ENCODE data around the gene DOCK2.
"Not testable (repeated sequence)": the region's sequence is repeated elsewhere in the genome, so short reads cannot be mapped to it uniquely, and the experiment has no call there.

DOCK2 gene

DNA sequence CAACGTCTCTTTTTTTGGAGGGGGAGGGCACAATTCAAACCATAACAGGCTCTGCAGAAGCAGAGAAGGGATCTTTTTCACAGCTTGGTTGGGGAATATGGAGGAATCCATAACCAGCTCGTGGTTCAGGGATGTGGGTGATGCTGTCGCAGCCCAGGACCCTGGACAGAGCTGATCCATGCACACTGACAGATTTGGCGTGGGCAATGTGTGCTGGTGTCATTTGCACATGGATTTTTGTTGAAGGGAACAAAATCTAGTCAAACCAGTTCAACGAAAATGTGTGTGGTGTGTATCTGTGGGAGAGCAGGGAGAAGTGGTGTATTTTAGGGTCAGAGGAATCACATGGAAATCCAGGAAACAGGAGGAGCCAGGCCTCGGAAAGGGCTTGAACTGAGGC, 4.2 kb downstream of the DOCK2 start:
- DNase-seq = no peak

- no peak for DNase-seq
These were observed 9.8 kb downstream of the DOCK2 start for GRCh38 chr5:169646856-169647255.

- no peak for DNase-seq
These were observed 10.5 kb downstream of the DOCK2 start for GRCh38 chr5:169647566-169647965.

GRCh38 chr5:169648725-169649310, 11.7 kb downstream of the DOCK2 start:
- no peak for DNase-seq

DNA sequence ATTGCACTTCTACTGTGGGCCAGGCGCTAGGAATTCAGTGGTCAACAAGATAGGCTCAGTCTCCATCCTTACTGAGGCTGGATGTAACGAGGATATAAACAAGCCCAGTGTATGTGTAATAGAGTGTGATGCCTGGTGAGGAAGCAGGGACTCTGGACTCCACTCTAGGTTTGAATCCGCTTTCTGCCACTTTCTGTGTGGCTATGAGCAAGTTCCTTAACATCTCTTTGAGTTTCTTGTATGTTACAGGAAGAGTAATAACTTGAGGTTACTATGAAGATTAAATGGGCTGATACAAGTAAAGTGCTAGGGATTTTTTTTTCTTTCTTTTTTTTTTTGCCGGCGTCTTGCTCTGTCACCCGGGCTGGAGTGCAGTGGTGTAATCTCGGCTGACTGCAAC, 12.4 kb downstream of the DOCK2 start:
- DNase-seq = no peak

DNA sequence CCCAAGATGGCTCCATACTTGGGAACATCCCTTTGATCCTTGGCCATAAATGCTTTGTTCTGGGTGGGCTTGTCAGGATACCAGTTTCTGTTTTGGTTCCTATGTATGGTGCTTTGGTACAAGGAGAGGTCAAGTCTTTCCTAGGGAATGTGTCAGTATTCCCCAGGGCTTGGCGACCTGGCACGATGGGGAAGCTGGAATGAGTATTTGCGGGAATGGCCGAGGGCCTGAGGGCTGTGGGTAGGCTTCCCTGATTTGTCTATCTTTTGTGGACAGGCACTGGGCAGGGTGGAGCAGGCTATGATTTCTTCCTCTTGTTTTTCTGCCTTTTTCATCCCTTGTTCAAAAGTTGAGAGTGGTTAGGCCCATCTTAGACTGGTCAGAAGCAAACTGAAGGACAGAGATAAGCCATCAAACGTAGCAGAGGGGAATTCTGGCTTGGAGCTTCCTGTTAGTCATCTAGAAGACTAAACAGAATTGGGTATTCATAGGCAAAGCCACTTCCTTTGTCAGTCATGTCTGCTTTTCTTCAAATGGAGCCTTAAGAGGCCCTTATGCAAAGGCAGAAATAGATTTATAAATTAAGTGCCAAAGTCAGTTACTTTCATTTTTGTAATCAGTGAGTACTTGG, 13.7 kb downstream of the DOCK2 start:
- no peak for DNase-seq

- no peak for DNase-seq
These were observed 14.5 kb downstream of the DOCK2 start for GRCh38 chr5:169651526-169651925.

DNA sequence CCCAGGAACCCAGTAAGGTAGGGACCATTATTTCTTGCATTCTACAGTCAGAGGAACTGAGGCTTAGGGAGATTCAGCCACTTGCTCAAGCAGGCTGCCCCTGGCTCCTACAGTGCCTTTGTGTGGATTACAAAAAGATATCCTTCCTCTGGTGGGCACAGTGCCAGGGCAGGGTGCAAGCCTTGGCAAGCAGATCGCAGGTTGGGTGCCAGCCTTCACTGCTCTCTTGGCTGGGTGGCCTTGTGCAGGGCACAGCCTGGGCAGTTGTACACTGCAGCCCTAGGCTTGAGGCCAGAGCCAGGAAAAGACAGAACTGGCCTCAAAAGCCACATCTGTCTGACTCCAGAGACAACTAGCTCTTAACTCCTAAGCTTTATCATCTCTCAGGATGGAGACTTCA, 15.0 kb downstream of the DOCK2 start:
- DNase-seq = no peak

DNA sequence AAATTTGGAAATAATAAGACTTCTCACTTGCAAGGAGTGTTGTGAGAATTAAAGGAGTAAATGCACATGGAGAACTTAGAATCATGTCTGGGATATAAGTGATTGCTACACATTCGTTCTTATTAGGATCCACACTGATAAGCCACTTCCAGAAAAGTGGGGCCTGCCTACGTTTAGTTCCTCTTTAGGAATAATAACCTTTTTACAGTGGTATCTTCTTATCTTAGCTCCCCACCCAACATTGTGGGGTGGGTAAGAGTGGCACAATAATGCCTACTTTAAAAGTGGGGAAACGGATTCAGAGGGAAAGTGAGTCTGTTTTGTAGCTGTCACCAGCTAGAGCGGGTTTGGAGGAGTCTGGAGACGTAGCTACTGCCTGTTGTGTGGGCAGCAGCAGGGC, 16.0 kb downstream of the DOCK2 start:
- DNase-seq = no peak

DNA sequence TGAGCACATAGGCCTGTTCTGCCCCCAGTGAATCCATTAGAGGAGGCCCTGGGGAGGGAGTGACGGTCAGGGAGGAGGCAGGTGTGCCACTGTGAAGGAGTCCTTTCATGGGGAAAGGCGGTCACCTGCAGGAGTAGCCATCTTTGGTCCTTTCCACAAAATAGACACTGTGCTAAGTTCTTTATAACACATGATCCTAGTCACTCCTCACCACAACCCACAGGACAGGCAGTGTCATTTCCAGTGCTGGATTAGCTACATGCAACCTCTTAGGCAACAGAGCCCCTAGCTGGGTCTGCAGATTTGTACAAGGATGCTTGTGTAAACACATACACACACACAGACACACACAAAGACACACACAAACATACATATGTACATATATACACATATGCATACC, 18.3 kb downstream of the DOCK2 start:
- no peak for DNase-seq

DNA sequence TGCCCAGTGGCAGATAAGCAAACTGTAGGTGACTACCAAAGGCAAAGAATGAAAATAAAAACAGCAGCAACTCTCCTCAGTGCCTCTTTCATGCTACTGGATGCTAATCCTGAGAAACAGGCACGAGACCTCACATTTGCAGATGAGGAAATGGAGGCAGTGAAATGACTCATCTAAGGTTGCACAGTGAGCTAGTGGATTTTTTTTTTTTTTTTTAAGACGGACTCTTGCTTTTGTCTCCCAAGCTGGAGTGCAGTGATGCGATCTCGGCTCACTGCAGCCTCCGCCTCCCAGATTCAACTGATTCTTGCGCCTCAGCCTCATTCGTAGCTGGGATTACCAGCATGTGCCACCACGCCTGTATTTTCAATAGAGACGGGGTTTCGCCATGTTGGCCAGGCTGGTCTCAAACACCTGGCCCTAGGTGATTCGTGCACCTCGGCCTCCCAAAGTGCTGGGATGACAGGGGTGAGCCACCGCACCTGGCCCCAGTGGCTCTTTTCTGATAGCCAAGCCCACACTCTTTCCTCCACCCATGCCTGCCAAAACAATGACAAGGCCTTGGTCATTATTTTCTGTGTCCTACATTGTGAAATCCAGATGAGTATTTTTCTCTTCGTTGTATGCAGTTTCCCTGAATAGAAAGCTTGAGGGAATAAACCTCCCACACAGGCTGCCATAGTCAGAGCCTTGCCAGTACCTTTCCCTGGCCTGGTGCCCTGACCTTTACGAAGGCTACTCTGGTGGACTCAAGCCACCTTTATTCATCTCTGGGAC, 19.2 kb downstream of the DOCK2 start:
- no peak for DNase-seq

DNA sequence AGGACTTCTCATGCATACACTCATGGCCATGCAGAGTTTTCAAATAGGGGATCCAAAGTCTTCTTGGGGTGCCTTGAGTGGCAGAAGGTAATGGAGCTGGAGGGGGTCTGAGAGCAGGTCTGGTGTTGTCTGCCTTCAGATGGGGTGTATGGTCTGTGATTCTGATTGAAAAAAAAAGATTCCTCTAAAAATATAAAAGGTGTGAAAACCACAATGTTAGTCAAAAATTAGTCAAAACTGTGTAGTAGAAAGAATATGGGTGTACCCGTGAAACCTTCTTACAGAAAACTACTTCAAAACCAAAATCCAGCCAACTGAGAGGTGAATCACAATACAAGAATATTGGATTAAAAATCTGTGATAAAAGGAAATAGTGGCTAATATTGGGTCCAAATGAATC, 20.1 kb downstream of the DOCK2 start:
- no peak for DNase-seq

GRCh38 chr5:169662451-169662850, 25.4 kb downstream of the DOCK2 start:
- not testable (repeated sequence) for DNase-seq

DNA sequence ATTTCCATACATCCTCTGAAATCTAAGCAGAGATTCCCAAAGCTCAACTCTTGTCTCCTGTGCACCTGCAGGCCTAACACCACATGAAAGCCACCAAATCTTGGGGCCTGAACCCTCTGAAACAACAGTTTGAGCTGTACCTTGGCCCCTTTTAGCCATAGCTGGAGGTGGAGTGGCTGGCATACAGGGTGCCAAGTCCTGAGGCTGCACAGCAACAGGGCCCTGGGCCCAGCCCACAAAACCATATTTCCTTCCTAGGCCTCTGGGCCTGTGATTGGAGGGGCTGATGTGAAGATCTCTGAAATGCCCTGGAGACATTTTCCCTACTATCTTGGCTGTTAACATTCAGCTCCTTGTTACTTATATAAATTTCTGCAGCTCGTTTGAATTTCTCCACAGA, 26.5 kb downstream of the DOCK2 start:
- no peak for DNase-seq

GRCh38 chr5:169666365-169666764, 29.3 kb downstream of the DOCK2 start:
- no peak for DNase-seq

- DNase-seq = peak; percentile 8
These were observed 31.0 kb downstream of the DOCK2 start for GRCh38 chr5:169667896-169668674.

DNA sequence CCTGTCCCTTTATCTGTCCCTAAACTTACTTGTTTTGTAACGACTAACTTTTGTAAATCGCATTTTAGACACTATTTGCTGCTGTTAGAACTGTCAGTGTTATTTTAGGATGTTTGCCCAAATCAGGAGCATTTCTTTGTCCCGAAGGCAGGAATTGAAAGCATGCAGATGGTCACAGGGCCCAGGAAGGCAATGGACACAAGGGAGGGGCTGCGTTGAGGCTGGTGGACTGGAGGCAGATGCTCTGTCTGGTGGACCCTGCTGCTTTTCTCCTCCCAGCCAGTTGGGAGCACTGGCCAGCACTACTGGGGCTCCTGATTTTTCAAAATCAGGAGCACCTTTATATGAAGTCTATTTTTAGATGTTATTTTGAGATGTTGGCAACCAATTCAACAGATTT, 31.7 kb downstream of the DOCK2 start:
- no peak for DNase-seq

DNA sequence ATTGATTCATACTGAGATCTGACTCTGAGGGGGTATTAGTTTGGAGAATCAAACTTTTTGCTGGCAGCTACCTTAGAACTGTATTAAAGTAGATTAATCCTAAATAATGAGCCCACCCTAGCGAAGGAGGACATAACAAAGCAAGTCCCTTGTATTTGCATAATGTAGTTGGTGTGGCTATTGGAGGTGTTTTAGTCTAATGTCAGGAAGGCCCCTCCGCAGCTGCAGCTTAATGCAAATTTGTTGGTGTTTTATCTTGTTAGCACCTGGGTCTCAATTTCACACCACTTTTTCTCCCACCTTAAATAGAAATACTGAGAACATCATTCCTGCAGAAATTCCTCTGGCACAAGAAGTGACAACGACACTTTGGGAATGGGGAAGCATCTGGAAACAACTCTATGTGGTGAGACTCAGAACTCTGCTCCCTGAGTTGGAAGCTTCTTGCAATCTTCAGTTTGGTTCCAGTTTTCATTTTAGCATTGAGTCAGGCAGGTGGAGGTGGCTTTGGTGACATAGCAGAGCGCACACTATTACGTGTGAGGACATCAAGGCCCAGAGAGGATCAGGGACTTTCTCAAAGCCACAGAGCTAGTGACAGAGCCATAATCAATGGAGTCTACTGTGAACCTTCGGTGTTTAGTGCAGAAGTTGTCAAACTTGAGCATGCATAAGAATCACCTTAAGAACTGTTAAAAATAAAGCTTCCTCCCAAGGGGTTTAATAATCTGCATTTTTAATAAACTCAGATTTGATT, 33.9 kb downstream of the DOCK2 start:
- DNase-seq = no peak

GRCh38 chr5:169682026-169682425, 45.0 kb downstream of the DOCK2 start:
- no peak for DNase-seq

GRCh38 chr5:169686137-169686536, 49.1 kb downstream of the DOCK2 start:
- DNase-seq = no peak

DNA sequence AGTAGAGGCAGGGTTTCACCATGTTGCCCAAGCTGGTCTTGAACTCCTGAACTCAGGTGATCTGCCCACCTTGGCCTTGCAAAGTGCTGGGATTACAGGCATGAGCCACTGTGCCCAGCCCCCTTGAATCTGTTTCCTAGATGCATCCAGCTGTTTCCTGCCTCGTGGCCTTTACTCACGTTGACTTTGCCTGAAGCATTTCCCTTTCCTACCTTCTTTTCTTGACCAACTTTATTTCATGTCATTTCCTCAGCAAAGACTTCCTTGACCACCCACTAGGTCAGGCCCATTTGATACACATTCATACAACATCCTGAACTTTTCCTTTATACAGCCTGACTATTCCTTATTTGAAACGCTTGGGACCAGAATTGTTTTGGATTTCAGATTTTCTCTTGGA, 51.0 kb downstream of the DOCK2 start:
- DNase-seq = no peak

- DNase-seq = no peak
These were observed 54.4 kb downstream of the DOCK2 start for GRCh38 chr5:169691471-169691870.

DNA sequence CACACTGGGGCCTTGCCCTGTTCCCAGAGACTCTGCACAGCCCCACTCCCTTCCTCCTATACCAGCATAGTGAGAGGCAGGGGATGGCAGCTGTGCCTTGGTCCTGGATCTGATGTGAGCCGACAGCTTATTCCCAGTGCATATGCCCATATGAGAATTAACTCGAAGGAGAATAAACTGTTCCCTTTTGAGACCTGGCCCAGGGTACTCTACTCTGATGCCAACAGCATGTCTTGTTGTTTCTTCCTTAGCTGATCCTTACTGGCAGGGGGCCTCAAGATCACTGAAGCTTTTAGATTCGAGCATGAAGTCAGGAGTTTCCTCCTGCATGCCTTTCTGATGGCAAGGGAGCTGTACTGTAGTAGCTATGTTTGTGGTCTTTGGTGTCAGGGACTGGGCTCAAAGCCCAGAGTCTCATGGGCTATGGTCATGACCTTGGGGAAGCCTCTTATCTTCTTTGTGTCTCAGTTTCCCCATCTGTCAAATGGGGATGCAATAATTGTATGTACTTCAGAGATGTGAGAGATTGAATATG, 57.1 kb downstream of the DOCK2 start:
- no peak for DNase-seq
